GM21717 (cell line): ENCODE measurements around the gene SLC44A1.

Experiments
- ATAC-seq: cut with Tn5 transposase; IDR thresholded peaks from one replicate; pipeline ENCODE4 v1.9.1; 2021; ENCODE audit warnings: mild to moderate bottlenecking, moderate library complexity; ENCODE audit not compliant: unreplicated experiment

SLC44A1 gene

GRCh38 chr9:105419816-105420597 lies 175.6 kb downstream of the SLC44A1 start:
- ATAC-seq, result no peak

DNA sequence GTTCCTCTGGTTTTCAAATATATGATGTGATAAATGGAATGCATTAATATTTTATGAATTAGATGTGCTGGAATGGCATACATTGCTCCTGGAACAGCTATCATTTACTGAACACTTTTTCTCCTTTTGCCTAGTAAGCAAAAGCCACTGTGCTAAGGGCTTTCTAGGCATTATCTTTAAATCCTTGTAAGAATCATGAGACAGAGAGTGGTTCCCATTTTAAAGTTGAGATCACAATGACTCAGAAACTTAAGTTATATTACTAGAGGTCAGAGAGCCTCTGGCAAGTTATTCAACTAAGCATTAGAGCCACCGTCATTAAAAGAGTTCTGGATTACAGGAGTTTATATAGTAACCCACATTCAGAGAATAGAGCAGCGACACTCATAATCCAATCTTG lies 176.7 kb downstream of the SLC44A1 start:
- no peak for ATAC-seq

DNA sequence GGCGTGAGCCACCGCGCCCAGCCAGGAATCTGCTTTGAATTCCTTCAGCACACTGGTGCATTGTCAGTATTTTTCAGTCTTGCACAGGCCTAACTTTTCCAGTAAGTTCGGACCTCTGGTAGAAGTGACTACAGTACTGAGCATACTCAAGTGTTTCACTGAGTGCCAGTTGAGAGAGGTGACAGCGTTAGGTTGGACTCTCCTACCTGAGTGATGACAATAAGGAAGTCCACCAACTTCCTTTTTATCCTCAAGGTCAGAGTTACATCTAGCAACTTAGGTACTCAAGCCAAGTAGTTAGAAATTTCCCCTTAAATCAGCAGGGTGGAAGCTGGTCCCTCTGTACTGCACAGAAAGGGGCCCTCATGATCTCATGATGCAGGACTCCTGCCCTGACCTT lies 177.4 kb downstream of the SLC44A1 start:
- ATAC-seq, result no peak

DNA sequence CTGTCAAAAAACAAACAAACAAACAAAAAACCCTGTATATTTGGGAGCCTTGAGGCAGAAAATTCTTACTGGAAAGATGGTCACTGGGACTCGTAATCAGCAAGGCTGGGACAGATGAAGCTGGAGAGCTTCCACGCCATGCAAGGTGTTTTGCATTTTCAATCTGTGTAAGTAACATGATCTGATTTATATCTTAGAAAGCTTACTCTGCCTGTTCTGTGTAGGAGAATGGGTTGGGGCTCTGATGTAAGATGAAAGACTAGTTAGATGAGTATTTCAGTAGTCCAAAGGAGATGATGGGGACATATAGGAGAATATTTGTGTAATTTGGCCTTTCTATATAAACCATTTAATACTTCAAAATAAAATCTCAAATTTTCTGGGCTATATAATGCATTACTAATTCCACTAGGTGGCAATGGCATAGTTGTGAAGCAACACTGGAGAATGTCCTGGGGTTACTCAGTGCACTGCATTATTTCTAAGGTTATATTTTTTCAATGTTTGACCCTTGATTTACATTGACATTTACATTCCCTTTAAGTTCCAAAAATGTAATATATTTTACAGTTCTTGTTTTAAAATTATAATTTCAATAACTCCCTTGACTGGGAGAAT lies 181.5 kb downstream of the SLC44A1 start:
- ATAC-seq, result no peak

DNA sequence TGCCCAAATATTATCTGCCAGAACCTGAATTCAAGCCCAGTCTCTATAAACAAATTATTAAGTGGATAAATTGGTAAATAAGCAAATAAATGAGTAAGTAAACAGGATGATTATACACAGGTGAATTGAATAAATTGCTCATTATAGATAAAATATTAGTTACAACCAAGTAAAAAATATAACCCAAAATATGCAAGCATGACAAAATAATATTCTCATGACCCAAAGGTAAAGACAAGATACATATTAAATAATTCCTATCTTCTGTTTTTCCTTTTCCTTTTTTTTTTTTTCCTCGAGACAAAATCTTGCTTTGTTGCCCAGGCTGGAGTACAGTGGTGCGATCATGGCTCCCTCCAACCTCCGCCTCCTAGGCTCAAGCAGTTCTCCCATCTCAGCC lies 182.2 kb downstream of the SLC44A1 start:
- no peak for ATAC-seq

- no peak for ATAC-seq
These were observed 187.2 kb downstream of the SLC44A1 start for GRCh38 chr9:105431424-105432246.

GRCh38 chr9:105432247-105432842 lies 187.9 kb downstream of the SLC44A1 start:
- ATAC-seq, result no peak

DNA sequence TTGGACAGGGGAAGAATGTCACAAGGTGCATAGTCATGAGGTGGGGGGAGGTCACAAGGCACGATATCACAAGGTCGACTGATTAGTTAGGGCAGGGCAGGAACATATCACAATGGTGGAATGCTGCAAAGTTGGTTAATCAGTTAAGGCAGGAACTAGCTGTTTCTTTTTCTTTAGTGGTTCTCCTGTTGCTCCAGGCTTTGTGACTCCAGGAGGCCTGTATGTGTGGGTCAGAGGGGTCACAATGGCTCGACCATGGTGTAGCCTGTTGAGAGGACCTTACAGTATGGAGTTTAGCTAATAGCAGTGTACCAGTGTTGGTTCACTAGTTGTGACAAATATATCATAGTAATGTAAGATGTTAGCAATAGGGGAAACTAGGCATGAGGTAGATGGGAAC lies 191.0 kb downstream of the SLC44A1 start:
- ATAC-seq, result no peak

DNA sequence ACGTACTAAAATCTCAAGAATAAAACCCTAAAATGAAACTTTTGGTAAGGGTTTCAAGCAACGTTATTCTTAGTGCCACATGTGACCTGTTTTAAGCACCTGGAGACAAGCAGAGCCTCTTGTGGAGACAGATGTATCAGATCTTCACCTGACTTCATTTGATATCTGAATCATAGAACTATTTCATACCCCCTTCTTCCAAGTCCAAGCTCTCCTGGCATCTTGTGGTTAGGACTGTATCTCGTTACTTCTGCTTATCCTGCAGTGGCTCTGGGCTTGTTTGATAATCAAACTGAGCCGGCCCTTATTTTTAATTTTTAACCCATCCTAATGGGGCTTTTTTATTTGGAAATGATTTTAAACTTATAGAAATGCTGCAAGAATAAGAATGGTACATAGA lies 192.3 kb downstream of the SLC44A1 start:
- no peak for ATAC-seq

- no peak for ATAC-seq
These were observed 193.3 kb downstream of the SLC44A1 start for GRCh38 chr9:105437704-105438103.

DNA sequence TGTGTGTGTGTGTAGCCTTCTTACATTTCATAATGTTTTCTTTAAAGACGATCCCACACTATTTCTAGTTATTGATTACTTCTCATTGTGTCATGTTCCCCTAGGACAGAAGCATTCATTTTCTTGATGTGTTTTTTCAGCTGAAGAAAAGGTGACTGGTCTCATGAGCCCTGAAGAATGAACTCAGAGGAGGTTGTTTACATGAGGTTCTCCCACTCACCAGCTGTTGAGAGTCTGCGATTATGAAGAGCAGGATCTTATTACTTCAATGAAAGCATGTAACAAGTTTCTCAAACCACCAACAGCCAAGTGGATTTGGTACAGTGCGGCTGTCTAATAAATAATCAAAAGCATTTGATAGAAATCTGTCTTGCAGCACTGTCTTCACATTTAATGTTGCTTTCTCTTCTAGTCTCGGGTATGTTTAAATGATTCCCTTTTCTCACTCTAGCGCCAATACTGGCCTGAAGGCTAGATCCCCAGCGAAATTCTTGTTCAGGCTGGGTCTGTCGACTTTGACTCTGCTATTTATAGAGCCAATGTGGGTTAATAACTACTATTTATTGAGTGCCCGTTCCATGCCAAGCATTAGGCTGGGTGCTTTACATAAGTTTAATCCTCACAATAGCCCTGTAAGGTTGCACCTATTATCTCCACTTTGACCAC lies 193.8 kb downstream of the SLC44A1 start:
- no peak for ATAC-seq

DNA sequence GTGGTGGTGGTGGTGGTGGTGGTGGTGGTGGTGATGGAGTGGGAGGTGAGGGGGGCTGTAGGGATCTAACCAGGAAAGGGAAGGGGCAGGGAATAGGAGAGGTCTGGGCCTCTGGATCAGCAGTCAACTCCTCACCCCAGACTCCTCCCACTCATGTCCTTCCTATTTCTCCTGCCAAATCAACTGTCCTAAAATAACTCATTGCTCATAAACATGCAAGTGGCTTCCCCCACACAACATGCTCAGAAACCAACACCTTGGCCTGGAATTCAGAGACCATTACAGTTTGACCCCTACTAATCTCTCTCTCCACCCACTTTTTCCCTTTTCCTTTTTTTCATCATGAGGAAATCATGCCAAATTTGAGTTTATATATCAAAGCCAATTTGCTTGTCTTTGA lies 195.0 kb downstream of the SLC44A1 start:
- ATAC-seq, result no peak

DNA sequence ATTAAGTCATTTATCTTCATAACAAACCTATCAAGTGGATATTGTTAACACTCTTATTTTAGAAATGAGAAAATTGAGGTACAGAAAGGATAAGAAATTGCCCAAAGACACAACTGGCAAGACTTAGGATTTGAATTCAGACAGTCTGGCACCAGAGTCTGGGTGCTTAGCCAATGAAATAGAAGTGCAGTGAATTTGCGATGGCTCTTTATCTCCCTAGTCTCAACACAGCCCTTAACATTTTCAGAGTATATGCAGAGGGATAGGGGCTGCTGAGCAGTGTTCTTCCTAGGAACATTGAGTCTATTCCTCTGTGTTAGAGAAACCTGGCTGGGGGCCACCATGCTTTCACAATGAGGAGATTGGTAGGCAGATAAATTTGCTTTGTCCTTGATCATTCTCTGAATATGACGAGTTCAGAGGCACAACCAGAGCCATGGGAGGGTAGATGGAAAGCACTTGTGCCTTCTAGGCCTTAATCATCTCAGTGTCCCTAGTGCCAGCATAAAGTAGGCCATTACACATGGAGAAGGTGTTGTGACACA lies 197.2 kb downstream of the SLC44A1 start:
- ATAC-seq, result no peak

DNA sequence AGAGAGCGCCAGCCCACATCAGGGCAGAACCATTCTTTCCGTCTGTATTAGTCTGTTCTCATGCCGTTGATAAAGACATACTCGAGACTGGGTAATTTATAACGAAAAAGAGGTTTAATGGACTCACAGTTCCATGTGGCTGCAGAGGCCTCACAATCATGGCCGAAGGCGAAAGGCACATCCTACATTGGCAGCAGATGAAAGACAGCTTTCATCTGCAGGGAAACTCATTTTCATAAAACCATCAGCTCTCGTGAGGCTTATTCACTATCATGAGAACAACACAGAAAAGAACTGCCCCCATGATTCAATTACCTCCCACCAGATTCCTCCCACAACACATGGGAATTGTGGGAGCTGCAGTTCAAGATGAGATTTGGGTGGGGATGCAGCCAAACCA lies 198.7 kb downstream of the SLC44A1 start:
- no peak for ATAC-seq

- ATAC-seq, result no peak
These were observed 199.7 kb downstream of the SLC44A1 start for GRCh38 chr9:105444130-105444529.

- ATAC-seq, result no peak
These were observed 200.9 kb downstream of the SLC44A1 start for GRCh38 chr9:105445203-105445881.

- no peak for ATAC-seq
These were observed 202.9 kb downstream of the SLC44A1 start for GRCh38 chr9:105447386-105447813.

DNA sequence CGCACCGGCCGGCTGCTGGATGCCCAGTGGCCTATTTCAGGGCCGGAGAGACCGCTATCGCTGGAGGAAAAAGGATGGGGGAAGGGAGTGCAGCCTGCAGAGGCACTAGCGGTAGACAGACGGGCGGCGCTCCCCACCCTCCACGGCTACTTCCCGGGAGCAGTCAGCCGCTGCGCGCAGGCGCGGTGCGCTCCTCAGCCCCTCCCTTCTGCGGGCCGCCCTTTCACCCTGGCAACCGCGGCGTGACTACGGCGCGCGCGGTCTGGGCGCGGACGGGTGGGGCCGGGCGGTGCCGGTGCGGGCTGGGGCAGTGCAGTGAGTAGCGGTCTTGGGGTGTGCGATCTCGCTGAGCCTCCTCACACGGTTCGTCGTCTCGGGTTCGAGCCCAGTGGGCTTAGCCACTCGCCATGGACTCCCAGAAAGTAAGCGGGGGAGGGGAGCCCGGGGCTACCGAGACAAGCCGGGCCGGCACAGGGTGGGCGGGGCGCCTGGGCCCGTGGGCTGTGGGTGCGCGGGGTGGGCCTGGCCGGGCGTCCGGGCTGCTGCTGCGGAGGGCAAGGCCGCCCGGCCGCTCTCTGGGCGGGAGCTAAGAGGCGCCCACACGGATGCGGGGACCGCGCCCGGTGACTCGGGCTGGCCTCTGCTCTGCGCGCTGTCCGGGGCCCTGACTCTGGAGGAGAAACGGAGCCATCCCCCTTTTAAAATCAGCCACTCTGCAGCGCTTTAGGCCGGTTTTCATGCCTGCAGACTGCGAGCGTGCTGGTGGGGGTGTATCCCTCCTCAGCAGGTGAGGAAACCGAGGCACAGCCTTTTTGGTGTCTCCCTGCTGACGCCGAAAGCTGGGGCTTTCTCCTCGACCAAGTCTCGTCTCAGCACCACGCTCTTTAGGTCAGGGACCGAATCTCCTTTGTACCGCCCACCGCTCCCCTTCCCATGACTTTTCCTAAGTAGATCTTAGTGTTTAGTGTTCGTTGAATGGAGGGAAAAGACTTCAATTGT lies 203.7 kb downstream of the SLC44A1 start, which contains the start of gene FSD1L:
Gene FSD1L, plus strand, starts transcription at position 221 of the 999 bp plus-strand sequence. Its CDS starts 187 bp downstream, at position 408.
- ATAC-seq, result peak; percentile 96

GRCh38 chr9:105449081-105449480 lies 204.6 kb downstream of the SLC44A1 start:
- ATAC-seq, result no peak
